NCI-H146 treated with DMSO at 0.1 percent for 48 hours (cell line): ENCODE measurements around the gene ZNF541.
A peak's percentile ranks its signal among the peaks of the same experiment; 100 is the strongest.

ENCODE experiments used
- DNase-seq: peaks from one replicate; lab custom pipeline; 2025; ENCODE audit not compliant: unreplicated experiment; lab: John Stamatoyannopoulos, UW

Gene ZNF541

GRCh38 chr19:47547199-47547598 lies 25.7 kb downstream of the ZNF541 start:
- no peak for DNase-seq

- DNase-seq, result no peak
Observed at GRCh38 chr19:47545061-47545948, 27.6 kb downstream of the ZNF541 start.

DNA sequence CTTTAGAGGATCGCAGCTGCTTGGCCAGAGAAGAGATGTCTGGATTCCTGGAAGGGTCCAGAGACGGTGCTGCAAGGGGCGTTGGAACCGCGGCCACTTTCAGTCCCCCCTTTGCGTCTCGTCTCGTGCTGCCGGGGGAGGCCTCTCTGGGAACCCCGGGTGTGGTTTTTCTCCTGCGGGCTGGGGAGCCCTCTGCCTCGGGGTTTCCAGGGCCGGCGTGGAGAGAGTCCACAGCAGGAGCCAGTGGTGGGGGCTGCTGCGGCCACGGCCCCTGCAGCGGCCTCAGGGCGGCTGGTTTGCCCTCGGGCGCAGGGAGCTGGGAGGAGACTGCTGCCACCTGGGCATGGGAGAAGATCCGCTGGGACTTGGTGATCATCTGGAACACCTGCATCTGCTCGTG lies 28.5 kb downstream of the ZNF541 start:
- DNase-seq, result no peak

- no peak for DNase-seq
Observed at GRCh38 chr19:47544075-47544474, 28.9 kb downstream of the ZNF541 start.

DNA sequence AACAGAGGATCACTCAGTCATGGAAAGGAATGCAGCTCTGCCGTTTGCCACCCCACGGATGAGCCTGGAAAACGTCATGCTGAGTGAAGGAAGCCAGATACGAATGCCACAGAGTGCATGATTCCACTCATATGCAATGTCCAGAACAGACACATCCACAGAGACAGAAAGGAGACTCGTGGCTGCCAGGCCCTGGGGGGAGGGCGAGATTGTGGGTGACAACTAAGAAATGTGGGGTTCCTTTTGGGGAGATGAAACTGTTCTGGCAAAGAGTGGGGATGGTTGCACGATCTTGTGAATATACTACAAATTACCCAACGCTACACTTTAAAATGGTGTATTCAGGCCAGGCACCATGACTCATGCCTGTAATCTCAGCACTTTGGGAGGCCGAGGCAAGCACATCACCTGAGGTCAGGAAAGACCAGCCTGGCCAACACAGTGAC lies 30.9 kb downstream of the ZNF541 start:
- no peak for DNase-seq

GRCh38 chr19:47541518-47541917 lies 31.4 kb downstream of the ZNF541 start:
- no peak for DNase-seq

GRCh38 chr19:47540748-47541147 lies 32.2 kb downstream of the ZNF541 start:
- DNase-seq, result no peak

DNA sequence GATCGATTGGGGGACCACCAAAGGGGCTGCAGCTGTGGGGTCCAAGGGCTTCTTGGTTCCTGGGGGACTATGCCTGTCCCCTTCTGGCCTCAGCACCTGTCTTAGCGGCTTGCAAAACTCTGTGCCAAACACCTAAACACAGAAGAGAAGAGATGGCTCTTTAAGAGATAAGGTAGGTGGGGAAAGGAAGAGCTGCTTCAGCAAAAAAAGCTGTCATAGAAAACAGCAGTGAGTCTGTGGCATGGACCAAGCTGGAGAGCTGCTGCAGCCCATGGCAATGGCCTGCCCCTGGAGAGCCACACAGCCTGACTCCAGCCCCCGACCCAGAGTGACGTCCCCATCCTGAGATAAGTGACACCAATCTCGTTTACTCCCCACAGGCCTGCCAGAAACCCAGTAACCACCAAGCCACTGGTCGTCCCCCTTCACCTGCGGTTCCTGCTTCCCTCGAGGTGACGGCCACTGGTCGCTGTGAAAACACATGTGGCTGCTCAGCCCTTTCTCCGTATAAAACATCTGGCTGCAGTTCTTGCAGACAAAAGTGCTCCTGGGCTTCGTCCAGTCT lies 33.1 kb downstream of the ZNF541 start:
- DNase-seq, result no peak

- DNase-seq, result no peak
Observed at GRCh38 chr19:47538812-47539211, 34.1 kb downstream of the ZNF541 start.

DNA sequence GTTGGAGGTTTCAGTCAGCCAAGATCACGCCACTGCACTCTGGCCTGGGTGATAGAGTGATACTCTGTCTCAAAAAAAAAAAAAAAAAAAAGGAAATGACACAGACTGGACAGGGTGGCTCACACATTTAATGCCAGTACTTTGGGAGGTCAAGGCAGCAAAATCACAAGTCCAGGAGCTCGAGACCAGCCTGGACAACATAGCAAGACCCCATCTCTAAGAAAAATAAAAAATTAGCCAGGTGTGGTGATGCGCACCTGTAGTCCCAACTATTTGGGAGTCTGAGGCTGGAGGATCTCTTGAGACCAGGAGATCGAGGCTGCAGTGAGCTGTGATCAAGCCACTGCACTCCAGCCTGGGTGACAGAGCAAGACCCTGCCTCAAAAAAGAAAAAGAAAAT lies 35.5 kb downstream of the ZNF541 start:
- DNase-seq, result no peak

DNA sequence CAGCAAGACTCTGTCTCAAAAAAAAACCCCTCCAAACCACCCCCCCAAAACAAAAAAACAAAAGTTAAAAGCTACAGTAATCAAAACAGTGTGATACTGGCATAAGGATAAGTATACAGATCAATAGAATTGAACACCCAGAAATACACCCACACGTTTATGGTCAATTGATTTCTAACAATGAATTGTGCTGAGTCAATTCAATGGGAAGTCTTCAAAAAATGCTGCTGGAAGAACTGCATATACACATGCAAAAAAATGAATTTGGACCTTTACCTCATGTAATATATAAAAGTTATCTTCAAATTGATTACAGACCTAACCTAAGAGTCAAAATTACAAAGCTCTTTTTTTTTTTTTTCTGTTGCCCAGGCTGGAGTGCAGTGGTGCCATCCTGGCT lies 38.3 kb downstream of the ZNF541 start:
- no peak for DNase-seq

GRCh38 chr19:47531640-47532387 lies 41.1 kb downstream of the ZNF541 start:
- DNase-seq, result no peak

DNA sequence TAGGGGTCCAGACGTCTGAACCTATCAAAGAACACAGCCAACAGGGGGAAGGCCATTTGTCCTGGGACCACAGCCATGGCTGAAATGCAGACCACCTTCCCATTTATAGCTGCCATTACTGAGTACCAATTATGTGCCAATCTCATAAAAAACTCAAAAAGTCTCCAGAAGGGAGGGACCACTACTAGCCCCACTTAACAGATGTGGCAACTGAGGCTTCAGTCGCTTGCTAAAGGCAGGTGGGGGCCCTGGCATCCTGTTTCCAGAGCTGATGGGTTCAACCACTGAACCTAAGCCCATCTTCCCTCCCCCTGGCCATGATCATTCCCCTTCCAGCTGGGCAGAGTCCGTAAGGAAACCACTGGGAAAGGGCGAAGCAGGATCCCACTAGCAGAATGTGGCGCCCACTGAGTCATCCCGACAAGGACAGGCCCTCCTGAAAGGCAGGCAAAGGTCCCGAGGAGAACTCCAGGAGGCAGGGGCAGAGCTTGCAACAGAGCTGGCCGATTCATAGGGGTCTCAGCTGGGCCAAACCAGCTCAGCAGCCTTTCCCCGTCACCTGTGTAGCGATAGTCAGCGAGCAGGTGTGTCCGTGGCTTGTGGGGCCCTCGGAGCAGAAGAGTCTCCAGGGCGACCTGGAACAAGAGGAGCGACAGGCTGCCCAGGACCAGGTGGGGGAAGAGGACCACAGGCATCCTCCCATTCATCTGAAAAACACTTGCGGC lies 43.8 kb downstream of the ZNF541 start:
- DNase-seq, result no peak

DNA sequence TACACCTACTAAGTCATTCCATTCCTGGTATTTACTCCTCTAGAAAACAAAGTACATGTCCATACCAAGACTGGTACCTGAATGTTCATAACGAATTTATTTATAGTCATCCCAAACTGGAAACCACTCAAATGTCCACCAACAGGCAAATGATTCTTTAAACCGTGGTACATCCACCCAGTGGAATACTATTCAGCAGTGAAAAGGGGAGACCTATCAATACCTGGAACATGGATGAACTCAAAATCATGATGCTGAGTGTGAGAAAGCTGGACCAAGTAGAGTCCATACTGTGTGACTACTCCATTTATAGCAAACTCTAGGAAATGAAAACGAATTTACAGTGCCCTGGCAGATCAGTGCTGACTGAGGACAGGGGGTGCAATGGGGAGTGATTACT lies 46.1 kb downstream of the ZNF541 start:
- no peak for DNase-seq

DNA sequence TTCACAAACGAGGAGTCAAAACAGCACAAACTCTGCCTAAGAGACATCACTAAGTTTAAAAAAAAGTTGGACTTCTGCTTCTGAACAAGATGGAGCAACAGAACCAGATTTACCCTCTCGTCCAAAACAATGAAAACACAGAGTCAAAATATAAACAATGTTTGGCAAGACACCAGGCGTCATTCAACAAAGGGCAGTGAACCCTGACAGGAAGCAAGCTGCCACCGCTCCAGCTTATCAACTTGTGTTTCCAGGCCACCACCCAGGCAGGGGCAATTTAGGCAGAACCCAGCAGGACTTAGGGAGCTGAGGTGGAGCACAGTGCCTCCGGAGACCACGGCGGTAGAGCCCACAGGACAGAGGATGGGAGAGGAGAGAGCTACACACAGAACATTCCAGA lies 49.5 kb downstream of the ZNF541 start:
- peak; percentile 34 for DNase-seq
